ENCODE measurements around the gene ALDH1L1.

The ALDH1L1 gene

GRCh38 chr3:126158016-126158911 is 22.1 kb downstream of the ALDH1L1 start:
- TF ChIP-seq POLR2AphosphoS5 (IDR thresholded peaks at IDR 0.05; ENCODE audit: low read depth, low read length) = no peak
- TF ChIP-seq REST (IDR thresholded peaks at IDR 0.05; ENCODE audit: insufficient read depth in 1 of 2, low read depth in 2 of 2, low read length in 2 of 2) = no peak
- no peak for TF ChIP-seq TAF1 (IDR thresholded peaks at IDR 0.05; ENCODE audit: borderline replicate concordance, insufficient read depth, low read length)
- no peak for TF ChIP-seq FOXP2 (optimal IDR thresholded peaks at IDR 0.05; ENCODE audit: borderline replicate concordance, extremely low read depth, extremely low read length, insufficient read depth)
- TF ChIP-seq SIN3A (IDR thresholded peaks at IDR 0.05; ENCODE audit: borderline replicate concordance, insufficient read depth, low read length) = no peak

GRCh38 chr3:126157083-126157768 is 23.2 kb downstream of the ALDH1L1 start:
- TF ChIP-seq POLR2AphosphoS5 (IDR thresholded peaks at IDR 0.05; ENCODE audit: low read depth, low read length) (no peak), SIN3A (IDR thresholded peaks at IDR 0.05; ENCODE audit: borderline replicate concordance, insufficient read depth, low read length) (no peak)

- TF ChIP-seq REST (IDR thresholded peaks at IDR 0.05; ENCODE audit: insufficient read depth in 1 of 2, low read depth in 2 of 2, low read length in 2 of 2) (no peak), TAF1 (IDR thresholded peaks at IDR 0.05; ENCODE audit: borderline replicate concordance, insufficient read depth, low read length) (no peak), SIN3A (IDR thresholded peaks at IDR 0.05; ENCODE audit: borderline replicate concordance, insufficient read depth, low read length) (no peak), FOXP2 (optimal IDR thresholded peaks at IDR 0.05; ENCODE audit: borderline replicate concordance, extremely low read depth, extremely low read length, insufficient read depth) (no peak), POLR2AphosphoS5 (IDR thresholded peaks at IDR 0.05; ENCODE audit: low read depth, low read length) (no peak)
Observed at GRCh38 chr3:126156468-126156867, 23.9 kb downstream of the ALDH1L1 start.

- TF ChIP-seq SIN3A (IDR thresholded peaks at IDR 0.05; ENCODE audit: borderline replicate concordance, insufficient read depth, low read length) (no peak), FOXP2 (optimal IDR thresholded peaks at IDR 0.05; ENCODE audit: borderline replicate concordance, extremely low read depth, extremely low read length, insufficient read depth) (no peak), POLR2AphosphoS5 (IDR thresholded peaks at IDR 0.05; ENCODE audit: low read depth, low read length) (no peak)
Observed at GRCh38 chr3:126155819-126156218, 24.6 kb downstream of the ALDH1L1 start.

- TF ChIP-seq SIN3A (IDR thresholded peaks at IDR 0.05; ENCODE audit: borderline replicate concordance, insufficient read depth, low read length) (no peak), FOXP2 (optimal IDR thresholded peaks at IDR 0.05; ENCODE audit: borderline replicate concordance, extremely low read depth, extremely low read length, insufficient read depth) (no peak), TAF1 (IDR thresholded peaks at IDR 0.05; ENCODE audit: borderline replicate concordance, insufficient read depth, low read length) (no peak), REST (IDR thresholded peaks at IDR 0.05; ENCODE audit: insufficient read depth in 1 of 2, low read depth in 2 of 2, low read length in 2 of 2) (no peak), POLR2AphosphoS5 (IDR thresholded peaks at IDR 0.05; ENCODE audit: low read depth, low read length) (no peak)
Observed at GRCh38 chr3:126155280-126155640, 25.1 kb downstream of the ALDH1L1 start.

Data from PFSK-1 (cell line).